GM19328 (cell line): ENCODE measurements around the gene MAML3.

Source experiments
- ATAC-seq: cut with Tn5 transposase; IDR thresholded peaks from one replicate; pipeline ENCODE4 v1.9.1; 2021; ENCODE audit warnings: mild to moderate bottlenecking, moderate library complexity; ENCODE audit not compliant: unreplicated experiment

MAML3 gene

GRCh38 chr4:140012688-140013486, 141.1 kb downstream of the MAML3 start:
- no peak for ATAC-seq

GRCh38 chr4:140005699-140006098, 148.3 kb downstream of the MAML3 start:
- ATAC-seq: no peak

DNA sequence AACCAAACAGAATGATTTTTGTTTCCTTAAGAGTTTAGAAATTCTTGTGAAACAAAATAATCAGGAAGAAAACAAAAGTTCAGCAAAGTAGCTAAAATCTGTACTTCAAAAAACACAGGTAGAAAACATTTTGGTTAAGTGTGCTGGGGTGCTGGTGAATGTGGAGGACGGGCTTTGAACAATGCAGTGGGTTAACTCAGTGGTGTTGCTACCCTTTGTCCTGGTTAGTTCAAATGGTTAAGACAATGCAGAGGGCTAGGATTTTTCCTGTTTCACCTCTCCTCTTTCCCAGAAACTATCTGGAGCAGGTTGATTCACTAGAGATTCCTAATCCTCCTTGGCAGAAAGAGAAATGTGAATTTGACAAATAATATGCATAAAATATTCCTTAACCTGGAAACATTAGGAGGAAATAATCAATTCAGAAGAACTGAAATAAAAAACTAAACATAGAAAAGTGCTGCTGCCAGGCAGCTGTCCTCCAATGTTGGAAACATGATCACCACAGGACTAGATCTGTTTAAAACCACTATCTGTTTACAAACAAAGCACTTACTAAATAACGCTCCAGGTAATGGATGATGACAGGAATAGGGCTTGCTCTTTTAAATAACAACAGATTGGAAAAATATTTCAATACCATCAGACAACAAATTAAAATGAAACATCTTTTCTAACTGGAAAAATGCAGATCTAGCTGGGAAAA, 148.9 kb downstream of the MAML3 start:
- no peak for ATAC-seq

DNA sequence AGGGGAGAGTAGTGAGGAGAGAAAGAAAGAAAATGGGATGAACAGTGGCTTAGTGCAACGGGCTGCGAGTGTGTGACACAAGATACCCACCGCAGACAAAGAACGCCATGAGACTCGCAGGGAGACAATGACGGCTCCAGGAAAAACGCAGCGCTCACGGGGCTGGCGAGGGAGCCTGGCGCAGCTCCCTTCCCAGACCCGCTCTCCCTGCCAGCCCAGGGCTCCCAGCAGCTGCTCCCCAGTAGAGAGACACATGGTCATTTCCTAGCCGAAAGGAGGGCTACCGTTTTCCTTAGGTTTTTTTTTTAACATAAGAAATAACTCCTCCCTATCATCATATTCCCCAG, 149.5 kb downstream of the MAML3 start:
- ATAC-seq: no peak

GRCh38 chr4:140003876-140004548, 150.0 kb downstream of the MAML3 start:
- ATAC-seq: no peak

DNA sequence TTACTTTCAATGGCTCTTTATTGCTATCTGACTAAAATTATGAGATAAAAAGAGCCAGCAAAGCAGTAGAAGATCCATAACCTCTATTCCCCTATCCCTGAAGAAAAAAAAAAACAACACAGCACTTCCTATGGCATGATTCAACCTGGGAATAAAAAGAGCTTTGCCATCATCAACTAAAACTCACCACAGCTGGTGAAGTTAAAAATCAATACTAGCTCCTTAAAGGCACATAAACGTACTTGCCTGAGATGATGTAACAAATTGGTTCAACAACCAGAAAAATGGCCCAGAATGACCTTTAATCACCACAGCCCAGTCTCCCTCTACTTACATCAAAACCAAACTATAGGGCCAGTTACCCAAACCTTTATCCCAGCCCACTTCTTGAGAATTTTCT, 153.8 kb downstream of the MAML3 start:
- ATAC-seq: no peak

GRCh38 chr4:139988863-139989765, 164.9 kb downstream of the MAML3 start:
- no peak for ATAC-seq

- ATAC-seq: no peak
These were observed 166.5 kb downstream of the MAML3 start for GRCh38 chr4:139987502-139987850.

DNA sequence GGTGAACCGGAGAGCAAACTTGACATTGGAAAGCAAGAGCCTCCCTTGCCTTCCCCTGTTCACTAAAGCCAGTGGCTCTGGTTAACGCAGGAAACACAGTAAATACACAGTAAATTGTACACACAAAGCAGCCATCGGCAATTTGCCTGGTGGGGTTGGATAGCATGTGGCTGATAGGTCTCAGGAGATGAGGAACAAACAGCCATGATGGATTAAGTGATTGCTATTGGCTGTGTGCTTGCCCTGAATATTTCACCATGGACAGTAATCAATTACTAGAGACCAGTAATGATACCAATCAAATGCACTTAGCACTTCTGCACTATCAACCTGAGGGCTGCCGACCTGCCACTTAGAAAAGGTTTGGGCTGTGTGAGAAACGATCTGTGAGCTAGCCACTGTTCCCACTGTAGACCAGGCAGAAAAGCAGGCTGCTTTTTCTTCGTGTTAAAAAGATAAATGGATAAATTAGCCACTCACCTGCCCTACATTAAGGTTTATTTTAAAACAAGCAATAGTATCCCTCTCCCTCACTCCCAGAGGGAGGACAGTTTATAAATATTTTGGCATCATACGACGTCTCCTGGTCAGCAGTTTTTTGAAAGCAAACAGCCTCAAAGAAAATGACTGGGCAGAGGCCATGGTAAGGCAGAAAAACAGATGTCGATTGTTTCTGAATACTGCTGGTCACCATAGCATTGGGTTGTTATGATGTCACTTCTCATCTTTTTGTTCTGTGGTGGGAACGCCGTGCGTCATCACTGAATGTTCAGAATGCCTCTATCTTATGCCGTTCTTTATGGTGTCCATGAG, 167.1 kb downstream of the MAML3 start:
- ATAC-seq: no peak

DNA sequence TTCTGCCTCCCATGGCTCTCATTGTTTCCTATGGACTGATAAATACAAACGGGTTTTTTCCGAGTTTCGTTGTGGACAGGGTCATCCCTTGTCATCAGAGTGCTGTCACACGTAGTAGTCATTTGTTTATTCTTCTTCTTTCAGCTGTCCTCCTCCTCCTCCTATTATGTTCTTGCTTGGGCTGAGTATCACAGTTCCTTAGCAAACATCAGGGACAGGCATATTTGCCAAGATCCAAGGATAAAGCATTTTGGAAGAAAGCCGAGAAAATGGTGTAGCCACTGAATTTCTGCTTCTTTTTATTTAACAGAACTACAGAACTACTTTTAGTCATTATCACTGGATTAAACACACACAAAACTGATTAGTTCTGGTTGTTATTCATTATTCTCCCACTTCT, 167.9 kb downstream of the MAML3 start:
- no peak for ATAC-seq

- no peak for ATAC-seq
These were observed 168.6 kb downstream of the MAML3 start for GRCh38 chr4:139985401-139985800.

DNA sequence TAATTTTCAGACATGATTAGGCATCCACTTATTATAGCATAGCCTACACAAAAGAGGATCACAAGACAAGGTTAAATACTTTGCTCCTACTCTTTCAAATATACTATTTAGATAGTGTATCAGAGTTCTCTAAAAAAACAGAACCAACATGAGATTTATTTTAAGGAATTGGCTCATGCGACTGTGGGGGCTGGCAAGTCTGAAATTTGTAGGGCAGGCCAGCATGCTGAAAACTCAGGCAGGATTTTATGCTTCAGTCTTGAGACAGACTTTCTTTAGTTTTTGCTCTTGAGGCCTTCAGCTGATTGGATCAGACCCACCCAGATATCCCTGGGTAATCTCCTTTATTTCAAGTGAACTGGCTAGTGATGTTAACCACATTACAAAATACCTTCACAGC, 169.5 kb downstream of the MAML3 start:
- no peak for ATAC-seq

DNA sequence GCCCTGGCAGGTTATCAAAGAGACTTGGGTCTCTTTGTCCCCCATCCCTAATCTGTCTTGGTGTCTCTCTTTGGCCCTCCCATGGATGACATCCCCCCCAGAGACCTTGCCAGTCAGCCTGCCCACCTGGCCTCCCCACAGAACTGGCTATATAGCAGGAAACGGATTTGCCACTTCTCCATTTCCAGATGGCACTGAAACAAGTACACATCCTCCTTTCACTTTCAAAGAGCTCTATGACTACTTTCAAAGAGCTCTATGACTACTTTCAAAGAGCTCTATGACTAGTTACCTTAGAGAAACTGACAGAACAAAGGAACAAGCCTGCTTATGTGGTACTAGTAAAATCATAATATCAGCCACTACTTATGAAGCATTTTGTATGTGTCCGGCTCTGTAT, 175.3 kb downstream of the MAML3 start:
- peak; percentile 95 for ATAC-seq

GRCh38 chr4:139977838-139978609, 176.0 kb downstream of the MAML3 start:
- no peak for ATAC-seq

- no peak for ATAC-seq
These were observed 178.1 kb downstream of the MAML3 start for GRCh38 chr4:139975830-139976272.

- no peak for ATAC-seq
These were observed 180.4 kb downstream of the MAML3 start for GRCh38 chr4:139973616-139974015.

DNA sequence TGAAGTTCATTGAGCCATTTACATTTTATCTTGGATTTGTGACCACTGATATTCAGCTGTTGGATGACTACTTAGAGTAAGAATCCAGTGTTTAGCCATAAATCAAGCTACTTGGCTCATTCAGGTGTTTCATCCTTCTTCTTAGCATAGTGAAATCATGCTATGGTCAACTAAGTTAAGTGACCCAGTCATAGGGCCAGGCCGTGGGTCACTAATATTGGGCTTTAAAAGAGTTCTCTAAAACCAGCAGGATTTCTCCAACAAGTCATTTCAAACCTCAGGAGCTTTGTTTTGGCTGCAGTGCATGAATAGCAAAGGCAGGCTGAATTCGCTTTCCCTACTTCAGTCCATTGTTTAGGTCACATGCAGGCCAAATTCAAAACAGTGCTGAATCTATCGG, 181.0 kb downstream of the MAML3 start:
- no peak for ATAC-seq

GRCh38 chr4:139972305-139972704, 181.7 kb downstream of the MAML3 start:
- ATAC-seq: no peak

GRCh38 chr4:139971111-139971510, 182.9 kb downstream of the MAML3 start:
- no peak for ATAC-seq
